Measurements from ENCODE around the gene MSH3.
"Not testable (repeated sequence)": the region's sequence is repeated elsewhere in the genome, so short reads cannot be mapped to it uniquely, and the experiment has no call there.

- TF ChIP-seq CTCF, POLR2A (IDR thresholded peaks at IDR 0.05): not testable (repeated sequence)
Observed at GRCh38 chr5:80789319-80790016, 135.0 kb downstream of the MSH3 start.
